HG03469 (cell line): ENCODE data around the gene NEURL1B.
"Not testable (repeated sequence)": the region's sequence is repeated elsewhere in the genome, so short reads cannot be mapped to it uniquely, and the experiment has no call there.

Experiments
- ATAC-seq: cut with Tn5 transposase; IDR thresholded peaks from one replicate; pipeline ENCODE4 v1.9.1; 2021; ENCODE audit warnings: mild to moderate bottlenecking, moderate library complexity, moderate number of reproducible peaks; ENCODE audit not compliant: unreplicated experiment

Gene NEURL1B

DNA sequence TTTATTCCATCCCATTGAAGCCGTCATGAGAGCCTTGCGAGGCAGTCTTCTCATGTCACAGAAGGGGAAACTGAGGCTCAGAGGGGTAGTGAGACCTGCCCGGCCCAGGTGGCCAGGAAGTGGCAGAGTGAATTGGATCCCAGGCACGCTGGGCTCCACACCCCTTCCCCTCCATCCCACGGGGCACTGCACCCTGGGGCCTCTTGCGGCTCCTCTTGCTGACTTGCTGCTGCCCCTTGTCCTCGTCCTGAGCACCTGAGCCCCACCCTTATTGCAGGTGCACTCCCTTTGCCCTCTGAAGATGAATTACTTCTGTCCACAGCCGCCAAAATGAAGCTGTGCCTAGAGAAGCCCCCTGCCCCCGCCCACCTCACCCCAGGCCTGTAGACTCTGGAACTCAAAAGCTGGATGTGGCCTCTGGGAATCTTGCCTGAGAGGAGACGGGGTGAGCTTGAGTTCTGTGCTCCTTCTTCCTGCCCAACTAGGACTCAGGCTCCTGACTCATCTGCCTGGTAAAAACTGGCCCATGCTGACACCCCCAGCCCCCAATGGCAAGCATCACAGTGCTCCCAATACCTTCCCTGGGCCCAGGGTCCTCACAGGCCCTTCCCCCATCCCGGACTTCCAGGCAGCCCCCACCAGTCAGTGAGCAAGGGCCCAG lies 6.4 kb downstream of the NEURL1B start:
- no peak for ATAC-seq

DNA sequence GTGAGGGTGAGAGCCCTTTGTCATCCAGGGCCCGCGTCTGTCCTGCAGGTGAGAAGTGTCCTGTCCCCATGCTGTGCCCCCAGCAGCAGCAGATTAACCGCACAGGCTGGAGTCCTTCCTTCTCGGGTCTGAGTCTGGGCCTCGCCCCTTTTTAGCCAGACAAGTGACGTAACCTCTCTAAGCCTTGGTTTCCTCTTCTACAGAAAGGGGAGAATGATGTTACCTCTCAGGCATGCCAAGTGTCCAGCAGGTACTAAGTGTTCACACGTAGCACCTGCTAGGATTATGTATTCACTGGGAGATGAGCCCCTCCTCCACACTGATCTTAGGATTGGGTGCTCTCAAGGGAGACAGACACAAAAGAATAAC lies 6.9 kb downstream of the NEURL1B start:
- no peak for ATAC-seq

DNA sequence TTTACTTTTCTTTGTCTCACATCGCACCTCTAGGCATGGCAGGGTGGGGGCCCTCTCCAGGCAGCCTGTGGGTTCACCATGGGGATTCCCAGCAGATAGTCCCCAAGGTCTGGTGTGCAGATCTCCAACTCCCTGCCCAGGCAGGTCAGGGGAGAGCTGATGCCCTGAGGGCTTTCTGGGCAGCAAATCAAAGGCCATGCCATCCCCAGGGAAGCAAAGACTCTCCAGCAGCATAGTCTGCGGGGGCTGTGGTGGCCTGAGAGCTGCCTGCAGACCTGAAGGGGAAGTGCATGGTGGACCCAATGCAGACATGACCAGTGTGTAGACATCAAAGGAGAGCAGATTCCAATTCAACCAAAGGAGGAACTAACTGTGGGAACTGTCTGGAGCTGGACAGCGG lies 7.7 kb downstream of the NEURL1B start:
- no peak for ATAC-seq

DNA sequence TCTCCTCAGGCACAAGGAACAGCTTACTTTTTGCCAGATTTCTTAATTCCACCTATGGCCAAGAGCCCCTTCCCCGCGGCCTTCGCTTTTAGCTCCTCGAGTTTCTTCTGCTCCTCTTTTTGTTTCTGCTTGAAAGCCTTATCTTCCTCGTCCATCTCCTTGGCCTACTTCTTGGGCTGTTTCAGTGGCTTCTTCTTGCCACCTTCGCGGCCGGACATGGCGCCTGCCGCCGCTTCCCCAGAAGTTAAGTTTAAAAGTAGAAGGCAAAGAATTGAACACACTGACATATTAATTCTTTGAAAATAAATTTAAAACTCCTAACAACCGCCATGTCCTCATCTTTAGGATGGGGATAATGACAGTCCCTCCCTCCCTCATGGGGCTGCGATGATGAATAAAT lies 15.4 kb downstream of the NEURL1B start:
- not testable (repeated sequence) for ATAC-seq

DNA sequence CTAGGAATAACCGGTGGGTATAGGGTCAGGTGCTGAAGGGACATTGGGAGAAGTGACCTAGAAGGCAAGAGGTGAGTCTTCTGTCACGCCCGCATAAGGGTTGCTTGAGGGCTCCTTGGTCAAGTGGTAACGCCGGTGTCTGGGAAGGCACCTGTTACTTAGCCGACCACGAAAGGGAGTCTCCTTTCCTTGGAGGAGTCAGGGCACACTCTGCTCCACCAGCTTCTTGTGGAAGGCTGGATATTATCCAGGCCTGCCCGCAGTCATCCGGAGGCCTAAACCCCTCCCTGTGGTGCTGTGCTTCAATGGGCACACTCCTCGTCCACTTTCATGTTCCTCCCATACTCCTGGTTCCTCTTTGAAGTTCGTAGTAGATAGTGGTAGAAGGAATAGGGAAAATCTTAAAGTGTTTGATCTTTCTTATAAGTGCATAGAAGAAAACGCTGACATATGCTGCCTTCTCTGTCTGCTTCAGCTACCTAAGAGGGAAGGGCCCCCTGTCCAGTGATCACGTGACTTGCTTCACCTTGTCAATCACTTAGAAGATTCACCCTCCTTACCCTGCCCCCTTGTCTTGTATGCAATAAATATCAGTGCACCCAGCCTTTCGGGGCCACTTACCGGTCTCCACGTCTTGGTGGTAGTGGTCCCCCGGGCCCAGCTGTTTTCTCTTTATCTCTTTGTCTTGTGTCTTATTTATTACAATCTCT lies 16.6 kb downstream of the NEURL1B start:
- not testable (repeated sequence) for ATAC-seq

DNA sequence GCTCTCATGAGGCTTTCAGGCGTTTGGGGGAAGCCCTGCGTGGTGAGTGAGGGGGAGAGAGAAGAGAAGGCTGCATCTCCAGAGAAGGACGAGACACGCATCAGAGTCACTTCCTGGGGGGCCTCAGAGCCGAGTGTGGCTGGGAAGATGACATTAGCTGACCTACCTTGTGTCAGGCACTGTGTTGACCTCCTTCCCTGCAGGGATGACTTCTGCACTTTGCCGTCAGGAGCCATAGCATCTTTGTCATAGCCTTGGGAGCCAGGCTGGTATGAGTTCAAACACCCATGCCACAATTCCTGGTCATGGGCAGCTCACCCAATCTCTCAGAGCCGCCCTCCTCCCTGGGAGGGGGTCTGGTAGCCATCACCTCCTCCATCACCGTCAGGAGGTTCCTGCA lies 17.3 kb downstream of the NEURL1B start:
- no peak for ATAC-seq

DNA sequence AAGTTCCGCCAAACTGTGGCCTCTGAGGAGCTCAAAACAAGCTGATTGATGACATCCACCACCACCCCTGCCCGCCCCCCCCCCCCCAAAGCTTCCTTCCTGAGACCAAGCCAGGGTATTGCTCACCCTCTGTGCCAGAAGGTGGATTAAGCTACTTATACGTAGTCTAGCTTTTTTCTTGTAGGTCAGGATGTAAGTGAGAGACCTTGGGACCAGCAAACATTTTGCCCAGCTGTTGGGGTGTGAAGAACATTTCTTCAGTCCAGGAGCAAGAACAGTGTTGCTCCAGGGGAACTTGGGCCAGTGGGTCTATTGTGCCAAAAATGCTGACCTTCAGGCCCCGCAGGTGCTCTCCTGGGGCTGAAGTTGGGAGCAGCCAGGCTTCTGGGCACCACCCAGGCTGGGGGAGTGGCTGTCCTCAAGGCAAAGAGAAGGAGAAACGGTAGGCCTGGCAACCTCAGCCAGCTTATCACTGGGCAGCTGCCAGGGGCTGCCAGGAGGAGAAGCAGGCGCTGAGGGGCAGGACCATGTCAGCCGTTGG lies 18.0 kb downstream of the NEURL1B start:
- no peak for ATAC-seq

DNA sequence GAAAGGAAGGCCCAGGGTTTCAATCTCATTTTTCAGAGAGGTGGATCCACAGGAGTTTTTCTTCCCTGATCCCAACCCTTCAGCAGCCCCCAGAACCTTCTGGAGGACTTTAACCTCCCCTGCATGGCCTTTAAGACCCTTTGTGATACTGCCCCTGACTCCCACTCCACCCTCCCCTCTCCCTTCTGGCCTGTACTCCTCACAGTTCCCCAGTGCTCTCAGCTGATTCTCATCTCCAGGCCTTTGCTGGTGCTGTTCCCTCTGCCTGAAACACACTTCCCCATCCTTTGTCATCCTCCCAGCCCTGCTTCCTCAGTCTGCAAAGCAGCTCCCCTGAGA lies 18.5 kb downstream of the NEURL1B start:
- no peak for ATAC-seq

DNA sequence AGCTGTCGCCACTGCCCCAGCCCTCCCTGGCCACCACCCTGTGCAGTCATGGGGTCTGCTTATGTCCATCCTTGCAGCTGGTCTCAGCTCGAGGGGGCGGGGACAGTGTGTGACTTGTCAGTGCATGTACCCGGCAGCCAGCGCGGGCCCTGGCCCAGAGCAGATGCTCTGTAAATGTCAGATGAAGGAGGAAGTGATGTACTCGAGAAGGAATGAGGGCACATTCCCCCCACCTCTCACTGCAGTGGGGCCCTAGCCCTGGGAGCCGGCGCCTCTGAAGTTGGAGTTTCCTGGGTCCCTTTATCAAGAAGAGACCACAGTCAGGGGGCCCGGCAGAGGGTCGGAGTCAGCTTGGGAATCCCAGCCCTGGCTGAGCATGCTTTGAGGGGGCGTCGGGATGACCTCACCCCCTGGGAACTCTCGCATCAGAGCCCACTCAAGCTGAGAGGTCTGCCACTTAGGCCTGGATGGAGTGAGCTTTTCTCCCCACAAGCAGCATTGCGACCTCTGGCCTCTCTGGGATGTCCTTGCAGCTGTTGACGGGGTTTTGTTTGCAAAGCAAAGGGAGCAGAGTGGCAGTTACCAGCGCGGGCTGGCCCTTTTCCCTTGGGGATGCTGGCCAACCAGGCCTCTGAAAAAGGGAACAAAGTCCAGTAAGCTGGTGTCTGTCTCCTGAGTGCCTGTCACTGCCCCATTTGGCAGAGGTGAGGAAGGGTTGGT lies 19.0 kb downstream of the NEURL1B start:
- ATAC-seq = no peak

DNA sequence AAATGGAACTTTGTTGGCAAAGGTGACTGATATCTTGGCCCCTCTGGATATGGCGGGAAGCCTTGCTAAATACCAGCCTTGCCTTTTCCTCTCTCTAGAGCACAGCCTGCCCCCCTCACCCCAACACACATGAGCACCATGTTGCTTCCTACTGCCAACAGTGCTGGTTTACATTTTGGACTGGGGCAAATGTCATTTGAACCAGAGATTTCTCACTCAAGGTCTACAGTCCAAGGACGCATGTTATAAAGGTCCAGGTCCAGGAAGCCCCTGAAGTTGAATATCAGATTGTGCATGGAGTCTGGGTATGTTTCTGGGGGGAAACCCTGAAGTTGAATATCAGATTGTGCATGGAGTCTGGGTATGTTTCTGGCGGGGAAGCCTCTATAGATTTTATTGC lies 19.9 kb downstream of the NEURL1B start:
- ATAC-seq = no peak

DNA sequence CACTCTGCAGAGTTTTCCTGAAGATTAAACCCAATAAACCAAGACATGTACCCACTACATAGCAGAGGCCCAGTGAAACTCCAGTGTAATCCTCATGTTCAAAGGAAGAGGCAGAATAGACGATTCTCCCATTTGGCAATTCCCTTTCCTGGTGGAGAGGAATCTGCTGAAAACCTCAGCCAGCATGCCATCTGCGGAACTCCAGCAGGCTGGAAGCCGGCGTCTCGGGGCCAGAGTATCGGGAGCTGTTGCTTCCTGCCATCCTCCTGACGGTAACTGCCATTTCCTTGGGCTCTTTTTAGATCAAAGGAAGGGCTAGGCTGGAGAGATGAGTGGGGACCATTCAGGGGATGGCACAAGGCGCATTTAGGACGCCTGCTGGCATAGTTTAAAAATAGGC lies 20.5 kb downstream of the NEURL1B start:
- no peak for ATAC-seq

DNA sequence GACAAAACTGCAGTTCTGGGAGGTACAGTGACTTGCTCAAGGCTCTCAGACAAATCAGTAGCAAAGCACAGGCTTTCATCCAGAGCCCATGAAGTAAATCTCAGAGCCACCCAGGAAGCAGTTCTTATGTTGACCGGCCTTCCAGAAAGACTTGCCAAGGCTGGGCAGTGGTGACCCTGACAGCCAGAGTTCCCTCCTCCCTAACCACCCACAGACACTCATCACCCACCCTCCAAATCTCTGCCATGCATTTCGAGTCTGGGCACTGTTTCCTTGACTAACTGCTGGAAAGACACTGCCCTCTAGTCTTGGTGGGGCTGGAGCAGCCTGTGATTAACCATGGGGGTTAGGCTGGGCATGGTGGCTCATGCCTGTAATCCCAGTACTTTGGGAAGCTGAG lies 21.5 kb downstream of the NEURL1B start:
- ATAC-seq = no peak

DNA sequence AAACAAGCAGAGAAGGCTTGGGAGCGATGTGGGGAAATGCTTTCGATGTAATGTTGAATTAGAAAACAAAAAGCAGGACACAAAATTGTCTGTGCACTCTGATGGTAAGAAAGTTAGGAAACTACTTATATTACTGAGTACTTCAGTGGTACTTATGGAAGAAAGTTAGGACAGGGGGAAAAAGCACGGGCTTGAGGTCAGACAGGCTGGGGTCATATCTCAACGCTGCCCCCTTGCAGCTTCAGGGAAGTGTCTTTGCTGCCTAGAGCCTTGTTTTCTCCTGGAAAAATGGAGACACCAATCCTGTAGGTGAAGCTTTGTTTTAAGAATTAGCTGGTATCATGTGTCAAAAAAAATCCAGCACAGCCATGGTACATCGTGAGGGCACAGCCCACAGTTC lies 23.0 kb downstream of the NEURL1B start:
- no peak for ATAC-seq

DNA sequence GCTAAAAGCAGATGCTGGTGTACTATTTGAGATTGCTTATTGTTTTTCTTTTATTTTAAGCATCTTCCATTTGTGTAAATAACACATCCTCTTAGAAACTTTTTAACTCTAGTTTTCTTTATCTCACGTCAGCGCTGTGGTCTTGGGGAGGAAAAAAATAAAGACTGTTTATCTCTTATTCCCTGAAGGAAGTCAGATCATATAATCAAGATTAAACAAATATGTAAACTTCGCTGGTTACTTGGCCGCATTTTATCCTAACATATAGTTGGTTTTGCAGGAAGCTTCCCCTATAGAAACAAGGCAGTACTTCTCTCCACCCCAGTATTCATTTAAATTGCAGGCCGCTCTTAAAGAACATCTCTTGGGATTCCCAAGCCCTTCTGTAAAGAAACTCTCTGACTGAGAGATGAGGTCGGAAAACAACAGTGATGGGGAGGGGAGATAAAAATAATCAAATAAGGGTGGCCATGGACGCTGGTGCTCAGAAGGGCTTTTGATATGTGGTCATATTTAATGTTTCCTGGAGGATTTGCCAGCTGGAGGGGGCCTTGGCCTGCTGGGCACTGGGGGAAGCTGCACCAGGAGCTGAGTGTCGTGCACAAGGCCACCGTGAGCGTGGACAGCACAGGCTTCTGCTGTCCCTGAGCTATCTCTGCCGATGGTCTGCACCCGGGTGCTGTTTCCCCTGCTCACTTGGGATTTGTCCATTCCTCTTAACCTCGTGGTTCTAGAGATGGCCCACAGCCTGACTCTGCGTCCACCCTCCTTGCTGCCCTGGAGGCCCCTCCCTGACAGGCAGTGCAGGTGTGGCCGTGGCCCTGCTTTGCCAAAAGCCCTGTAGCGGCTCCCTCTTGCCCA lies 23.8 kb downstream of the NEURL1B start:
- no peak for ATAC-seq

DNA sequence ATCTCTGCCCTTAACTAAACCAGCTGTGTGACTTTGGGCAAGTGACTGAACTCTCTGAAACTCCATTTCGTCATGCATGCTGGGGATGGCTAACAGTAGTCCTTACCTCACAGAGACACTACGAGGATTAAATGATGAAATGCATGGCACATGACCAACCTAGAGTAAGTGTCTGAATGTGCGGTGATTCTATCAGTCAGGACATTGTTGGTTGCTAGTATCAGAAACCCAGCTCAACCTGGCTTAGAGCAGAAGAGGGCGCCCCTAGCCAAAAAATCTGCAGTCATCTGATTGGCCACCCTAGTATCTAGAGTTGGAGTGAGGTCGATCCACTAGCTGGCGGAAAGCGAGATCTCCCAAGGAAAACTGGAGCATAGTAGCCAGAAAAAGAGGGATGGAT lies 25.2 kb downstream of the NEURL1B start:
- no peak for ATAC-seq

DNA sequence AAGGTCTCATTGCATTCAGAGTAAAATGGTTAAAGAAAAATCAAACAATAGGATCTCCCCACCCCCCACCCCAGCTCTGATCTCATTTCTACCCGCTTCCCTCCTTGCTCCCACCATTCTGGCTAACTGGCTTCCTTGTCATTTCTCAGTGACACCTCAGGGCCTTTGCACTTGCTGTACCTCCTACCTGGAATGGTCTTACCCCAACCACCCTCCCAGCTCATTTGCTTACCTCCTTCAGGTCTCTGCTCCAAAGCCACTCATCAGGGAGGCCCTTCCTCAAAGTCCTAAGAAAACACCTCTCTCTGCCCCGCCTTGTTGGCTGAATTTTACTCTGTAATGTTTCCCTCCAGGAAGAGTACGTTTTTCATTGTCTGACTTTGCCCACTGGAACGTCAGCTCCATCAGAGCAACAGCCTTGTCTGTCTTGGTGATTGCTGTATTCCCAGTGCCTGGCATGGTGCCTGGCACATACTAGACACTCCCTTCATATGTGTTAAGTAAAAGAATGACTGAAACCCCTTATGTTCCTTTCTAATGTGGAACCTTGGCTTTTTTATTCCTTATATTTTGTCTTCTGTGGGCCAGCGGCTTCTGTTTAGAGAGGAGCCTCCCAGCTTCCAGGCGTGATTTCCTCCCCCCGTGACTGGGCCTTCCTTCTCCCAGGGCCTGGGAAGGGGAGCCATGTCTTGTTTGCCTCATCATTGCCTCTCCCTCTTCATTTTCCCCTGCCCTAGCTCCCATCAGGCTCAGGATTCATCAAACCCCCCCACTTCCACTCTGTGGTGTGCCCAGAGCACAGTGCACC lies 26.9 kb downstream of the NEURL1B start:
- ATAC-seq = no peak

DNA sequence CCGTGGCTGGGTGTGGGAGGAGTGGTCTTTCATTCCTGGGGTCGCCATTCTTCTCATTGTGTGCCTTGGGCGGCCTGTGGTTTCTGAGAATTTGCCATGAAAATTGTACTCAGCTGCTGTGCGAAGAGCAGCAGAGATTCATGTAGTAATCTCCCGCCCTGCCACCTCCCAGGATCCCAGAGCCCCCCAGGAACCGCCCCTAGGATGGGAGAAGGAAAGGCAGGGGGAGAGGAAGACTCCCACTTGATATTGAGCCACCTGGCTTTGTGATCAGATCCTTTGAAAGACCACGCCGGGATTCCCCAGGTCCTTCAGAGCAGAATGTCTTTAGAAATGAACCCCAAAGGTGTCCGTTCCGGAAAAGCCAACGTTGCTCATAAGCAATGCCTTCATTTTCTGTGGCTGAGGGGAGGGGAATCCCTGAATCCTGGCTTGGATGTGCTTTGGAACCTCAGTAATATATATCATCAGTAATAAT lies 27.6 kb downstream of the NEURL1B start:
- no peak for ATAC-seq

DNA sequence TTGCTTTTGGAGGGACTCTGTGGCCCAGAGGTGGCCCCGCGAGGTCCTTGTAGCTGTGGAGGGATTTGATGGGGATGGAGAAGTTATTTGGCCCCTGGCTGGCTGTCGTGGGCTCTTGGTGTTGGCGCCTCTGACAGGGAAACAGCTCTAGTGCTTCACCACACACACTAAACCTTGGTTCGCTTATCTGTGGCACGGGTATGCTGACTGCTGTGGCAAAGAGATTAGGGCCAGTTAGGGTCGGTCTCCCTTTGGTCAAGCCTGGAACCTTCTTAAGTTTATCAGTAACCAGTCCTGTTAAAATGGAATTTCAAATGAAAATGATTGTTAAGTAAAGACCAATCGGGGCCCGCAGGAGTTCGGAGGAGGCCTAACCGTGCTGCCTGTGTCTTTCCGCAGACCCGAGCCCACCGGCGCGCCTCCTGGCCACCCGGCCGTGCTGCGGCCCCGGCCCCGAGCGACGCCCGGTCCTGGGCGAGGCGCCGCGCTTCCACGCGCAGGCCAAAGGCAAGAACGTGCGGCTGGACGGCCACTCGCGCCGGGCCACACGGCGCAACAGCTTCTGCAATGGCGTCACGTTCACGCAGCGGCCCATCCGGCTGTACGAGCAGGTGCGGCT lies 28.4 kb downstream of the NEURL1B start:
- ATAC-seq = no peak

DNA sequence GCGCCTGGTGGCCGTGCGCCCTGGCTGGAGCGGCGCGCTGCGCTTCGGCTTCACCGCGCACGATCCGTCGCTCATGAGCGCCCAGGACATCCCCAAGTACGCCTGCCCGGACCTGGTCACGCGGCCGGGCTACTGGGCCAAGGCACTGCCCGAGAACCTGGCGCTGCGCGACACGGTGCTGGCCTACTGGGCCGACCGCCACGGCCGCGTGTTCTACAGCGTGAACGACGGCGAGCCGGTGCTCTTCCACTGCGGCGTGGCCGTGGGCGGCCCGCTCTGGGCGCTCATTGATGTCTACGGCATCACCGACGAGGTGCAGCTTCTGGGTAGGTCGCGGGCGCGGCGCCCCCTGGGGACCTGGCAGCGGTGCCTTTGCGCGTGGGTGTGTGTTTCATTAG lies 28.9 kb downstream of the NEURL1B start:
- ATAC-seq = no peak

DNA sequence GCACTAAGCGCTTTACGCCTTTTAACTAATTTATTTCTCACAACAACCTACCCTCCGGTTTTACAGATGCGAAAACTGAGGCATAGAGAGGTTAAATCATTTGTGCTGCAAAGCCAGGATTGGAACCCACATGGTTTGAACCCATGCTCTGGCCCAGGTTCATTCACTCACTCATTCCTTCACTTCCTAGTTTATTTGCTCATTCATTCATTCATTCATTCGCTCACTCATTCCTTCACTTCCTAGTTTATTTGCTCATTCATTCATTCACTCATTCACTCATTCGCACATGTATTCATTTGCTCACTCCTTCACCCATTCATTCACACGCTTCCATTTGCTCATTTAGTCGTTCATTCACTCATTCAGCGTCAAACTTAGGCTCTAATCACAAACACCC lies 29.4 kb downstream of the NEURL1B start:
- ATAC-seq = no peak
